NCI-H82 treated with DMSO at 0.1 percent for 48 hours (cell line): ENCODE results near the gene GP2.
"Not testable (repeated sequence)": the region's sequence is repeated elsewhere in the genome, so short reads cannot be mapped to it uniquely, and the experiment has no call there.

ENCODE experiments used
- DNase-seq: peaks from one replicate; lab custom pipeline; 2025; ENCODE audit not compliant: unreplicated experiment; lab: John Stamatoyannopoulos, UW

The GP2 gene

DNA sequence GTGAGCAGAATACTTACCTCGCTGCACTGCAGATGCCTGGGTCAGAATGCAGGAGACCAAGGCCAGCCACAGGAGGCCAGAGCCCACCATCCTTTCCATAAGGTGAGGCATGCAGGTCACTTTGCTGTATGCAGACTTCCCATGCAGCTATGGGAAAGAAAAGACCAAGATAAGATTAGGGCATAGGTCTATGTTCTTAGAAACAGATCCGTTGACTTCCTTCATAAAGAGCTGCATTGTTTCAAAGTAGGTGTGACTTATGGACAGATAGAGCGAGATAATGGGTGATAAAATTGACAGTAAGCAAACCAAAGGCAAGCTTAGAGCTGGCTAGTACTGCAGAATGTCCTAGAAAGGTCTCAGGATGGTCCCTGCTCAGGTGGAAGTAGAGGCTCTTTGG lies 992 bp downstream of the GP2 start:
- DNase-seq: no peak

- no peak for DNase-seq
Measured at GRCh38 chr16:20325005-20325404, 2.3 kb downstream of the GP2 start.

DNA sequence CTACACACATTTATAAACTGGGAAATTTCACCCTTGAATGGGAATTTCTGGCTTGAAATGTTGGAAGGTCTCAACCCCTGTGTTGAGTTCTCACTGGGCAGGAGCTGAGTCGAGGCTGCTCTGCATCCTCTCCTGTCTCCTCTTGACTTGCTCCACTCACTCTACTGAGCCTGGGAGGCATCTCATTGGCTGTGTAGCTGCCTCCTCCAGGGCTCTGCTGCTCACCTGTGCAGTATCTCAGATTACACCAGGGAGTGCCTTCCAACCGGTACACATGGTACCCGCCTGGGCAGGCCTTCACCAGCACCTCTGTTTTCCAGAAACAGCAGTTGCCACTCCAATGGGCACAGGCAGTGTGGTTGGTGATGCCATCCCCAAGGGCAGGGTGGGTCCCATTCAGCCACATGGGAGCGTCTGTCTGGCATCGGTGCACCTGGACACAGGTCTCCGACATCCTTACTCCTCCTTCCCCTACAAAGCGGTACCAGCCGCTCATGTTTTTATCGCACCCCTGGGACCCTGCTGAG lies 3.7 kb downstream of the GP2 start:
- no peak for DNase-seq

GRCh38 chr16:20322696-20323095 lies 4.6 kb downstream of the GP2 start:
- no peak for DNase-seq

- DNase-seq: no peak
Measured at GRCh38 chr16:20321671-20322070, 5.6 kb downstream of the GP2 start.

DNA sequence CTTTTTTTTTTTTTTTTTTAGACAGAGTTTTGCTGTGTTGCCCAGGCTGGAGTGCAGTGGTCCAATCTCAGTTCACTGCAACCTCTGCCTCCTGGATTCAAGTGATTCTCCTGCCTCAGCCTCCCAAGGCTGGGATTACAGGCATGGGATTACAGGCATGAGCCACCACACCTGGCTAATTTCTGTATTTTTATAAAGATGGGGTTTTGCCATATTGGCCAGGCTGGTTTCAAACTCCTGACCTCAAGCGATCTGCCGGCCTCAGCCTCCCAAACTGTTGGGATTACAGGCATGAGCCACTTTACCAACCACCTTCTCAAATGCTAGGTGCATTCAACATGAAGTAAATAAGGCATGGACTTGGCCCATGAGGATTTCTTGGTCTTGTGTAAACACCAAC lies 6.3 kb downstream of the GP2 start:
- DNase-seq: not testable (repeated sequence)

DNA sequence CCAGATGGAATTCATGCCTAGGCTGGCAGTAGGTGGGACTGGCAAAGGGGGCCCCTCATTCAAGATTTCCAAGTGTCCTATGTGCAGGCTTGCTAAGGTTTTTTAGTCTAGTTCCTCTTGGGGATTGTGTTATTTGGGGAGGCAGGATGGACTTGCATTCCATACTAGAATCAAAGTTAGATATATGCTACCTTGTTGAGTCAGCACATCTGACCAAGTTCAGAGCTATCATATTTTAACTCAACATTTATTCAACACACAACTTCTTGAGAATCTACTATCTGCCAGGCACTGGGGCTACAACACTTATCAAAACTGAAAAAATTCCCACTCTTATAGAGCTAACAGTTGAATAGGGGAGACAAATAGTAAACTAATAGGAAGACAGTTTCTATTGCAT lies 6.7 kb downstream of the GP2 start:
- DNase-seq: no peak

DNA sequence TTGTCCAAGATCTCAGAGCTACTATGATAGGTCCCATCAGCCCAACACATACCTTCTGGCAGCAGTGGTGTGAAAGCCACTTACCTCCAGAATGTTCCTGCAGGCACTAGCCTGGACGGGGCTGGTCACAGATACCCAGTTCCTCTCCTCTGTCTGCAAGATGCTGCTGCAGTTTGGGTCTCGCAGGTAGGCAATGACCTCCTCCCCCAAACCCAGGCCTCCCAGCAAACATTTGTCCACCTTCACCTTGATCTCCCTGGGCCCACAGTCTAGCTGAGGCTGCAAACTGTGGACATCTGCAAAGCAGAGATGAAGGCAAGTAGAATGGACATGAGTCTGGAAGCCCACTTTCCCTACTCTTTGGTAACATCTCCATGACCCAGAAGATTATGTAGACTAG lies 7.1 kb downstream of the GP2 start:
- no peak for DNase-seq

DNA sequence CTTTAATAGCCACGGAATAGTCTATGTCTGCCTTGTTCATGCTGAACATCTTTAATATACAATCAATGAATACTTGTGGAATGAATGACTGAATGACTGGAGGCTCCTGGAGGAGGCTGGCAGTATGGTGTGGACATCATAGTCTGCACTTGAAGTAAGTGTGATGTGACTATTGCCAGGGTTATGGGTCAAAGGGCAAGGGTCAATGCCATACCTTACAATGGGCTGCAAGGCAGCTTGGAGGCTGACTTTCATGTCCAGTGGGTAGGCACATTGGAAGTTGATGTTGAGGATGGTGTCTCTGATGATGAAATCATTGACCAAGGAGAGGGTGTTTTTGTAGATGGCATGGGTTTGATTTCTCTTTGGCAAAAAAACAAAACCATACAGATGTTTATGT lies 7.9 kb downstream of the GP2 start:
- DNase-seq: no peak

- DNase-seq: no peak
Measured at GRCh38 chr16:20318437-20318836, 8.9 kb downstream of the GP2 start.

GRCh38 chr16:20318006-20318405 lies 9.3 kb downstream of the GP2 start:
- DNase-seq: no peak

GRCh38 chr16:20317117-20317516 lies 10.2 kb downstream of the GP2 start:
- no peak for DNase-seq

DNA sequence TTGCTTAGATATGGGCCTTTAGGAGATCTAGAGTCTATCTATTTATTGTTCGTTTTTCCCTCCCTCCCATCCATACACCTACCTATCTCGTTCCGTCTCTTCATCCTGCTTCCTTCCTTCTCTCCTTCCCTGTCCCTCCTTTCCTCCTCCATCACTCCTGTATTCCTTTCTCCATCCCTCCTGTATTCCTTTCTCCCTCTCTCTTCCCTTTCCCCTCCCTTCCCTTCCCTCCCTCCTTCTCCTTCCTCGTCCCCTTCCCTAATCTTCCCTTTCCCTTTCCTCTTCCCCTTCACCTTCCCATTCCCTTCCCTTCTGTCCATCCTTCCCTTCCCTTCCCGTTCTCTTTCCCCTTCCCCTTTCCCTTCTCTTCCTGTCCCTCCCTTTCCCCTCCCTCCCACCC lies 10.6 kb downstream of the GP2 start:
- DNase-seq: no peak

DNA sequence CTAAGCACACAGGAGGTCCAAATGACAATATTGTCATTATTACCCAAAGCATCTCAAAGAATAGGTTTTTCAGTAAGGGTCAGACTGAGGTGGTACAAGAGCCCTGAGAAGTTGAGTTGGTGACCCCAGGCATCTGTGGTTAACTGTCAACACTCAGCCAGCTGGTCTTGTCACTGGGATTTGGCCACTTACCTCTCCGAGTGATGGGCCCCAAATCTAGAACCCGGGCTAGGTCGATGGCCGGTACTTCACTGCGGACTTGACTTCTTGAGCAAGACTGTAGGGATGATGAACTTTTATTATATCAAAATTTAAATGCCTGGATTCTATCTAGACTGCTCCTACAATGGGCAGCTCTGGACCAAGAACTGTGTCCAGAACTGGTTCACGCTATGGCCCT lies 11.5 kb downstream of the GP2 start:
- DNase-seq: no peak

DNA sequence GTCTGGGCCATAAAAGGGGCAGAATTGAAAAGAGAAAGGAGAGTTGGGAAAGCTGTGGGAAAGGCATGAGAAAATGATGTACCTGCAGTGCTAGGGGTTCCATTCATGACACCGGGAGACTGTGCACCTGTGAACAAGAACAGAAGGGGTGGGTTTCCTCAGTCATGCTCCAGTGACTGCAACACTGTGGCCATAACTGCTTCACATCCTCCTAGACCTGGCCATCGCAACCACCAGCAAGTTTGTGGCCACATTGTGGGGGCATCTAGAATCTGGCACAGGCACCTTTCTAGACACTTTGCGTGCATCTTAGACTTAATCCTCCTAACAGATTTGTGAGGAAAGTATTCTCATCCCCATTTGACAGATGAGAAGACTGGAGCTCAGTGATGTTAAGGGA lies 12.7 kb downstream of the GP2 start:
- DNase-seq: no peak

GRCh38 chr16:20313741-20314140 lies 13.6 kb downstream of the GP2 start:
- DNase-seq: no peak

DNA sequence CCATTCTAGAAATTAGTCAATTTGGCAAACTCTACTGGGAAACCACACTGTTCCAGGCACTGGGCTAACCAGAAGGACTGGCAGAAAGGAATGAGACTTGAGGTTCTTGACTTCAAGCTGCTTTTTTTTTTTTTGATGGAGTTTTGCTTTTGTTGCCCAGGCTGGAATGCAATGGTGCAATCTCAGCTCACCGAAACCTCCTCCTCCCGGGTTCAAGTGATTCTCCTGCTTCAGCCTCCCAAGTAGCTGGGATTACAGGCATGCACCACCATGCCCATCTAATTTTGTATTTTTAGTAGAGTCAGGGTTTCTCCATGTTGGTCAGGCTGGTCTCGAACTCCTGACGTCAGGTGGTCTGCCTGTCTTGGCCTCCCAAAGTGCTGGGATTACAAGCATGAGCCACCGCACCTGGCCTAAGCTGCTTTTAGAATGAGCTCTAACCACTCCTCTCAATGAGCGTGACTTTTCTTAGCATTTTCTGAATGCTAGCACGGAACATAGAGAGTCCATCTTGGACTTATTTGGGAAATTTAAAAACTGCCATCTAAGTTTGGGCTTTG lies 14.7 kb downstream of the GP2 start:
- not testable (repeated sequence) for DNase-seq

DNA sequence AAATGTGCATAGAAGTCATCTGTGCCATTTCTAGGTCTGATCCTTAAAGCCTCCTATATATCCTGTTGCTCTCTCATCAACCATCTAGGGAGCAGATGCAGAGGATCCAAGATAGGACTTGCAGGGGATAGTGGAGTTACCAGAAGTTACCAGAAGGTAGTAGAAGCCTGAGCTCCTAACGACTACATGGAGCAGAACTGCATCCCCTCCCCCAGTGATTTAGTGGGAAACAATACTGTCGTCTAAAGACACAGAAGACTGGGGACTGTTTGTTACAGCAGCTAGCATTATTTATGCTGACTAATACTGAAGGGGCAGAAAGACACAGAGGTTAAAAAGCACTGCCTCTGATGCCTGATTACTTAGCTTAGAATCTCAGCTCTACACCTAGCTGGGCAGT lies 15.8 kb downstream of the GP2 start:
- no peak for DNase-seq

- no peak for DNase-seq
Measured at GRCh38 chr16:20310421-20311395, 16.6 kb downstream of the GP2 start.

DNA sequence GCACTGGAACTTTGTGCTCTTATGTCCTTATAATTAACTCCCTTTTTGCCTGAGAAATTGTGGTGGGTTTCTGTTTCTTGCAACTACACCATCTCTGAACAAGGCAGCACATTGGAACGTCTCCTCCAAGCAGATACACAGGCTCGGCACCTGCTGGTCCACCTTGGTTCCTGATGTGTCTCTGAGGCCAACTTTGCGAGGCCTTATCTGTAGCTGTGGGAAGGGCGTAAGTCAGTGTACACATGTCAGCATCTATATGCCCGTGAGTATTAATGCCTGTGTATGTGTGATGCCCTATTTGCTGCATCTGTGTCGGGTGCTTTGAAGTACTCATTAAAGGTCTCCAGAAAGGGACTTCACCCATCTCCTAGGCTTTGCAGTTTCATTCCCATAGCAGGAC lies 17.5 kb downstream of the GP2 start:
- DNase-seq: no peak

- no peak for DNase-seq
Measured at GRCh38 chr16:20308801-20309590, 18.3 kb downstream of the GP2 start.

DNA sequence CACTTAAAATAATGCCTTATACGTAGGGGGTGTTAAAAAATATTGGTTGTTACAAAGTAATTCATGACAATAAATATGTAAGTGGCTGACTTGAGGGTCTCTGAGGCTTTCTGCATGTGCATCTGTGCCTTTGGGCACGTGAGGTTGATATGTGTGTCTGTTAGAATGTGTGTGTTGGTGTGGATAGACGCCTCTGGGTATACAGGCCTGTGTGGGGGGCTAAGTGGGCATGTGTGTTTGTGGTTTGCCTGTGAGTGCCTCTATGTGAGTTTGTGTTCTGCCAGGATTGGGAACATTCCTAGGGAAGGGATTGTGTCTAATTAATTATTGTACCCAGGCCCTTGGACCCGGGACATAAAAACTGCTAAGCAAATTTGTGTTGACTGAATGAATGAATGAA lies 19.0 kb downstream of the GP2 start:
- no peak for DNase-seq
